Suprapubic skin (tissue), 4 donors: ENCODE results near the gene EPB41L4A.

ENCODE experiments used
- CTCF ChIP-seq, 2 donors: fragments of 200-600 bp in 1 of 2; fragments of 450-650 bp in 1 of 2; sonication (generic) in 1 of 2; IDR thresholded peaks; one replicate each; pipeline ENCODE4 v1.5.1; 2016 to 2019; ENCODE audit warnings: antibody characterized with exemption in 2 of 2, mild to moderate bottlenecking in 1 of 2, moderate library complexity in 1 of 2
- EP300 ChIP-seq: sonication (generic); formaldehyde crosslinking; IDR thresholded peaks from one replicate; pipeline ENCODE4 v1.6.1; 2017; ENCODE audit warnings: antibody characterized with exemption
- POLR2A ChIP-seq, 2 donors: fragments of 450-650 bp; IDR thresholded peaks; one replicate each; pipeline ENCODE4 v1.6.1; 2017; ENCODE audit warnings: antibody characterized with exemption in 2 of 2, mild to moderate bottlenecking in 2 of 2, moderate library complexity in 2 of 2
- POLR2AphosphoS5 ChIP-seq, 3 donors: sonication (generic); formaldehyde crosslinking; IDR thresholded peaks; one replicate each; pipeline ENCODE4 v1.6.1; 2017; ENCODE audit warnings: antibody characterized with exemption in 3 of 3

- TF ChIP-seq CTCF (IDR thresholded peaks at IDR 0.05) (no peak), POLR2AphosphoS5 (IDR thresholded peaks at IDR 0.05) (no peak), POLR2A (IDR thresholded peaks at IDR 0.05) (no peak), EP300 (no peak)
These were observed 296.0 kb downstream of the EPB41L4A start for GRCh38 chr5:112123086-112123485.
